GM19395 (cell line): ENCODE data around the gene PRKN.
"Not testable (repeated sequence)": the region's sequence is repeated elsewhere in the genome, so short reads cannot be mapped to it uniquely, and the experiment has no call there.

Experiments
- ATAC-seq: cut with Tn5 transposase; IDR thresholded peaks from one replicate; pipeline ENCODE4 v1.9.1; 2021; ENCODE audit warnings: mild to moderate bottlenecking, moderate library complexity; ENCODE audit not compliant: unreplicated experiment

PRKN gene

DNA sequence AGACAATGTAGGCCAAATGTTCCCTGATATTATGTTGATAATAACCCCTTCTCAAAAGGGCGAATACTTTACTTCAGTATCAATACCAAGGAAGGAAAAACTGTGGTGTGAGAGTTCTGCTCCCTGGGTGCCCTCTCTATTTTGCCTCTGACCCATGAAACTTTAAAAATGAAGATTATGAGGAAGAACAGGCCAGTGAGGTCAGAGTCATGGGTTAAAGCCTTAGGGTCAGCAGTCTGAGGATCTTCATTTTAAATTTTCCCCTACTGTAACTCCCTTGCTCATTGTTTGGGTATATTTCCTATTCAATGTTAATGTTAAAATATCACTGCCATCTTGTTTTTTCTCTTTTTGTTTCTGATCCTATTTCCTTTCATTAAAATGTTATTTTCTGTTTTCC lies 47.9 kb downstream of the PRKN start:
- no peak for ATAC-seq

DNA sequence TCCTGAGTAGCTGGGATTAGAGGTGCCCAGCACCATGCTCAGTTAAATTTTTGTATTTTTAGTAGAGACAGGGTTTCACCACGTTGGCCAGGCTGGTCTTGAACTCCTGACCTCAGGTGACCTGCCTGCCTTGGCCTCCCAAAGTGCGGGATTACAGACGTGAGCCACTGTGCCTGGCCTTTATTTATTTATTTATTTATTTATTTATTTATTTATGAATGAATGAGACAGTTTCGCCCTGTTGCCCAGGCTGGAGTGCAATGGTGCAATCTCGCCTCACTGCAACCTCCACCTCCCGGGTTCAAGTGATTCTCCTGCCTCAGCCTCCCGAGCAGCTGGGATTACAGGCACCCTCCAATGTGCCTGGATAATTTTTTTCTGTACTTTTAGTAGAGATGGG lies 48.7 kb downstream of the PRKN start:
- ATAC-seq: not testable (repeated sequence)

DNA sequence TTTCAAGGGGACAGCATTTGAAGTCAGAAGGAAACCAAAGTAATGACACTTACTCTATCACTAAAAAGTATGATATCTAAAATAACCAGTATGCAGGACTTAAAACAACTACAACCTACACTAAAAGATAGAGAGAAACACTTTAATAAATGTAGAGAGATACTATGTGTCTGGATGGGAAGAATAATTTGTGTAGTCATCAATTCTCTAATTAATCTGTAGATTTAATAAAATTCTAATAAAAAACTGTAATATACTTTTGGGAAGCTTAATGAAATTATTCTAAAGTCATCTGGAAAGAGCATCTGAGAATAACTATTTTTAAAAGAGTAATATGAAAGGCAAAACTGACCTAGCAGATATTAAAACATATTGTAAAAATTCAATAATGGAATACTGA lies 52.1 kb downstream of the PRKN start:
- ATAC-seq: no peak

DNA sequence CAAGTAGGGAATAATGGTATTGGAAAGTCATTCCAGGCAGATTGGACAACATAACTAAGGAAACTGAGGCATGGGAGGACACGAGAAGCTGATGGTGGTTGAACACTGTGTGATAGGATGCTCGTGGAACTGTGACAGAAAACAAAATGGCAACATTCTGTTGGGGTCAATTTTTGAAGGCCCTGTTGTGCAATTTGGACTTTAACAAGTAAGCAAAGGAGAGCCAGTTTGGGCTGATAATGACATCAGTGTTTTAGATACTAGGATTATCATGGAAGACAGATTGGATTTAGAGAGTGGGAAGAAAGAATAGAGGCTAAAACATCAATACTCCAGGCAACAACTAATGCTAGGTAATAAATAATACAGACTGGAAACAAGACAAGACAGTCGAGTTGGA lies 53.1 kb downstream of the PRKN start:
- ATAC-seq: no peak

DNA sequence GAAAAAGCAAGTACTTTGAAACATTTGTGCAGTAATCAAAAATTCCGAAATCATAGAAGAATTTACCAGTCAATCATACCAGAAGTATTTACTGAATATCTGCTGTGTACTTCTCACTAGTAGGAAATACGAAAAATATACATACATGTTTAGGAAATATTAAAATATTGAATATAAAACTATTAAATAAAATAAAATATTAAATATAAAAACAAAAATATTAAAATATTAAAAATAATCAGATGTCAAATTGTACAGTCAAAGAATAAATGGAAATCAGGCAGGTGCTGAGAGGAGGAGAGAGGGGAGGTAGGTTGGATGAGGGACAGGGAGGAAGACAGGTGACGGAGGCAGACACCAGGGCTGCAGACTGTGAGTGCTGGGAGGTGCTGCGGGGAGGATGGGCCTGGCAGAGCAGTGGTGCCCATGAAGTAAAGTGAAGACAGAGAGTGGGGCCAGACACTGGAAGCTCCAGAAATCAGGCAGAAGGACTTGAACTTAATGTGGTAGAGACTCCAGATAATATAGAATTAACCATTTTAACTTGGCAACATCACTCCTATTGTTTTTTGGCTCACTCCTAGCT lies 55.9 kb downstream of the PRKN start:
- ATAC-seq: no peak

DNA sequence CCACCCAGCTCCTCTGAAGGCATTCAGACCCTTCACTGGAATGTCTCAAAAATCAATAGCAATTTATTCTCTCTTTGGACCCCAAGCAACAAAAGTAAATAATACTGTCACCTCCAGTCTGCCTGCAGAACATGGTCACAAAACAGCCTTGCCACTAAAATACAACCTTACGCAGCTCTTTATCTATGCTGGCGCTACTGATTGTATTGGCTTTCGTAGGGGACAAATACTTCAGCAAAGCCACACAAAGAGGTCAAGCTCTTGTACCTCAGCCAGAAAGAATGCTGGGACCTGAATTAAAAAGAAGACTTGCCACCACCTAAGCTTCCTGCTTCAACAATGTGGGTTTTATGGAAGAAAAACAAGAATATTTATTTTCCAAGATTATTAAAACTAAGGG lies 57.2 kb downstream of the PRKN start:
- ATAC-seq: no peak

DNA sequence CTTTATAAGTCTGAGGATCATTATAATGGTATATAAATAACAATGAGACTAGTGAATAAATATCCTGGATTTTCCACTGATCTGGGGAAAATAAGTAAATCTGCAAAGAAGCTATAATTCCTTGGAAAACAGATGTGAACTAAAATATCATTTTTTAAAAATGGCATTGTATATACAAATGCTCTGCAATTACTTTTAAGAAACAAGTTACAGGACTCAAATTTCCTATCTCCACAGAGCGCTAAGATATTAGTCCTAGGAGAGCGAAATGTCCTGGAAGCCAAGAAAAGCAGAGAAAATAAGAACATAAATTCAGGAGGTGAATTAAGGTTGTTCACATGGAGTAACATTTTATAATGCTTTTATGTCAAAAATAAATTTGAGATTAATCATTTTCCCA lies 61.3 kb downstream of the PRKN start:
- no peak for ATAC-seq

DNA sequence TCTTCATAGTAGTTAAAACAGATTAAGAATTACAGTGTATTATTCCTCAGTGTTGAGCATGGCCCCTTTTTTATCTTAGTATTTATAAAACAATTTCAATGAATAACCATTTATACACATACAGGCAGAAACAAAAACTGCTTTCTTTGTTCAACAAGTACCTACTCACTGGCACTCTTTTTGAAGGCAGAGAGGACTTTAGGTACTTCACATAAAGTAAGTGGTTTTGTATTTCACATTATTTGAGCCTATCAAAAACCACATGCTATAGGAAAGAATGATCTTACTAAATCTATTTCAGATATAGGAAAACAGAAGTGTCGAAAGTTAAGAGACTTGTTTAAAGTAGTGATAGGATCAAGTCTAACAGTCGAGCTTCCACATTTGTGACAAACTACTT lies 73.8 kb downstream of the PRKN start:
- no peak for ATAC-seq

DNA sequence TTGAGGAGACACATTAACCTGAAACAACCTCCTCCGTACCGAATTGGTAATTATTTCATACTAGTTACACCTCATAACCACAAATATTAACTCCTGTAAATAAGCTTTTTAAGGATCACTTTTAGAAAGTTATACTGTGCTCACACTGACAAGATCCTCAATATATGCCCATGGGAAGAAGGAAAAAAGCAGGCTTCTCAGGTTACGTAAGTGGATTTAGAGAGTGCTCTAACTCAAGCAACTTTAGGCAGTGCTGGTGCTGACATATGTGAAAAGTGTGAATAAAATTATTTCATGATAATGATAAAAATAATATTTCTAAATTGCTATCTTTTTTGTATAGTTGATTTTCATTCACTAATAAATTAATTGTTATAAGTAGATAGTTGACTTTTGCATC lies 76.1 kb downstream of the PRKN start:
- no peak for ATAC-seq

DNA sequence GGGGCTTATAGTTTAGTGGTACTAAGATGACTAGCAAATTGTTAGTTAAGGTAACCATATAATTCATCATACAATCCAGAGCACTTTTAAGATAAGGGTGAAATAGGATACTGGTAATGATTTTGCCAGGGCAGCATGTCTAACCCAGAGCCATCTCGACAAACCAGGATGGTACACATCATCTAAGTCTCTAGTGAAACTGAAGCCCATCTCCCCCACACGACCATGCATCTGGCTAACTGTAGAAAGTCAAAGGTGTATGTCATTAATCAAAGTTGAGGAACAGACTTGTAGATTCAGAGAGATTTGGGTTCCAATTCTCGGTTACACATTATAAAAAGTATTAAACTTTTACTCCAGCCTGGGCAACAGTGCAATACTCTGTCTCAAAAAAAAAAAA lies 78.3 kb downstream of the PRKN start:
- ATAC-seq: no peak

DNA sequence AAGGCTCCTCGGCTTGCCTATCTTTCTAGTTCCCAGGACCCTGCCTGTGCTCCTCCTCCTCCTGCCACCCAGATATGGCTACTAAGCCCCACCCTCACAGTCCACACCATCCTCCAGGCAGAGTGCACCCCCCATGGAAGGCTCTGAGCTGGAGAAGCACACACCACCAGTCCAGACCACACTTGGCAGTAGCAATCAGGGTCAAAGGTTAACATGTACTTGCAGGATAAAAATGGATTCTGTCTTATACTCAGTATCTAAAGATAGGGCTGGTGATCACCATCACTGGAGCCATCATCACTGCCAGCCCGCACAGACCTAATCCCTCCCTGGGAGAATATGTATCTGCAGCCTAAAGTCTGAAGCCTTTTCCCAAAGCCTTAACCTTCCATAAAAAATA lies 83.4 kb downstream of the PRKN start:
- no peak for ATAC-seq

DNA sequence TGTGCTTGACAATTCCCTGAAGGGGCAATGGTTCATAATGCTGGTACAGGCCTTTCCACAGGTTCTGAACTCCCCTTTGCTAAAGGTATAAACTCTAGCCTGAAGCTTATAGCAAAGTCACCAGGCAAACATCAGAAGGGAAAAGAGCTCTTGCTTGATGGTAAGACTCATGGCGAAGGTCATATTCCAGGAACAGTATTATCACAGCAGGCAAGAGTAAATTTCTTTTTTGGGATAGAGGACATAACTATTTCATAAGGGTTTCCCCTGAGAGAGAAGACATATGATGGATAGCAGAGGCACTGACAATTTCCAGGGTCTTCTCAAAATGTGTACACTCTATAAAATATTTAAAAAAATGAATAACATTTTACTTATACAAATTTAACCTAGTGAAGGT lies 86.8 kb downstream of the PRKN start:
- no peak for ATAC-seq

DNA sequence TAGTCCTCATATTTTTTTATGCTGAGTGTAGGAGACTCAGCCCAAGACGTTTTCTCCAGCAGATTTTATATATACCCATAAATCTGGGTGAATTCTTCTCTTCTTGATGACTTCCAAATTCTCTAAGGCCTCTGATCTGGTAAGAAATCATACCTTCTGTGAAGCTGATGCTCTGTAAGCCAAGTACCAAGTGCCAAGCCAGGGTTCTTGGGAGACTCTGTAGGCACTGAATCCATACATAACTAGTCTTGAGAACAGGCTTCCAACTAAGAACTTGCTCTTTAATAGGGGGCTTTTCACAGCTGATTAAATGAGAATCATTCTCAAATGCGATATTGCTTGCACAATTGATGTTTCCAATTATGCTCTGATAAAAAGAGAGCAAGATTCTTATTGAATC lies 87.6 kb downstream of the PRKN start:
- no peak for ATAC-seq

DNA sequence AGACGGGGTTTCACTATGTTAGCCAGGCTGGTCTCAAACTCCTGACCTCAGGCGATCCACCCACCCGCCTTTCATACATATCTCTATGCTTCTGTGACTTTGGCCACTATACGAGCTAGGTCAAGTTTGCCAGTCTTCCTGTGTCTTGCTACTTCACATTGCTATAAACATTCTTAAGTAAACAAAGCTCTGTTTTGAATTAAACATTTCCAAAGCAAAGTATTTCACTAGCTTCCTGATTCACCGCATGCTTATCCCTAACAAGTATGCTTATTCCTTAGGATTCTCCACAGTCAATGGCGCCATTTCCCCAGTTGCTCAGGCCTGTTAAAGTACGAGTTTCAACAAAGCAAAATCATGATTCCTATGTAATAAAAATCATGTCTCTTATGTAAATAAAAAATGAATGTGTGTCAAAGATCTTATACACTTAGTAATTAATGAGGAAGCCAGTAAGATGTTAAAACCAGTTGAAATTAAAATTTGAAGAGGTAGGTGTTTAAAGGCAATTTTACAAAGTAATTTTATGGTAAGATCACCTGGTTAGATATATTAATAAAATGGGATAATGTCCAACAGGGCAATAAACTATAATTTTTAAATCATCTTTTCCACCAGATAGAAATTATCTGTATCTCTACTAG lies 88.5 kb downstream of the PRKN start:
- ATAC-seq: no peak

DNA sequence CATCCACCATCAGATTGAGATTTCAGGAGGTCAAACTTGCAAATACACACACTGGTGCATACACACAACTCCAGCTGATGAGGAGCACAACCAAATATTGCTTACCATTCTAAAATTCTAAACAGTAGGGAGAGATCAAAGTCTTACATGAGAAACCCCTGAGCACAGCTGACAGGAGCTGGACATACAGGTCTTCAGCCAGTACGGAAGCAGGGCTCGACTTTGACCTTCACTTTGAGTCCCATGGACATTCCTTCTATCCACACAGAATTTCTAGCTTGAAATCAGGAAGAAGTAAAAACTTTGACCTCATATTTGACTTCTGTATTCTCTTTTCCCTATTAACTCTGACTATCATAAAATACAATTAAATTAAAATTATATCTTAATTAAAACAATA lies 90.2 kb downstream of the PRKN start:
- ATAC-seq: no peak

DNA sequence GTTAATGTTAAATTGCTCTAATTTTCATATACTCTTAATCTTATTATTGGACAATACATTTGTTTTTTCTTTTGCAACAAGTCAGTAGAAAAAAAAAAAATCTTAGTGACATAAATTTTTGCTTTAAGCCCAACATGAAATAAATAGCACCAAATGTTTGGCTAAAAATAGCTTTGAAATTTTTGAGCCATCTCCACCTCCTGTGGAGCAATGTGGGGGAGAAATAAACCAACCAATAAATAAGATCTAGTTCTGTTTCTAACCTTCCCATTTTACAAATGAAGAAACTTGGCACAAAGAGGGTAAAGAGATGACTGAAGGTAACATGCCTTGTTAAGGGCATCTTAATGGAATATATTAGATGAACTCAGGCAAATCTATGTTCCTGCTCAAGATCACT lies 91.4 kb downstream of the PRKN start:
- no peak for ATAC-seq

DNA sequence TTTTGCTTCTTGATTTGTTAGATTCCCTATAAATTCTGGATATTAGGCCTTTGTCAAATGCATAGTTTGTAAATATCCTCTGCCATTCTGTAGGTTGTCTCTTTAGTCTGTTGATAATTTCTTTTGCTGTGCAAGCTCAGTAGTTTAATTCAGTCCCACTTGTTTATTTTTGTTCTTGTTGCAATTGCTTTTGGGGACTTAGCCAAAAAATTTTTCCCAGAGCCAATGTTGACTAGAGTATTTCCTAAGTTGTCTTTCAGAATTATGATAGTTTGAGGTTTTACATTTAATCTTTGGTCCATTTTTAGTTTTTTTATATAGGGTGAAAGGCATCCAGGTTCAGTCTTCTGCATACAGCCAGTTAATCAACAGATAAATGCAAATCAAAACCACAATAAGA lies 96.0 kb downstream of the PRKN start:
- no peak for ATAC-seq

DNA sequence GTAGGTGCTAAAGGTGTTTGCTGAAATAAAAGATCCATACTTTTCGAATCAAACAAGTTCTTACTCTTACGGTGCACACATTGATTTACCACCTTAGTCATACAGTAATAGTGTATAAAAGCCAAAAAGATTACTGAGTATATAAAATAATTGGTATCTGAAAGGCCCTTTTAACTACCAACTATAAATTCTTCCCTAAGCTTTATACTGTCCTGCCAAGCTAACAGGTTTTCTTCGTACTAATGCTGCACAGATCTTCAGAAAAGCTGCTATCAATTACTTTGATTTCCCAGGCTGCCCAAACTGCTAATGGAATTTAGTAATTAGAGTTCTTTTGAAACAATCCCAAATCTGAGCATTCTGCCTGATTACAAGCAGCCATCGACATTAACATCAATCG lies 97.5 kb downstream of the PRKN start:
- no peak for ATAC-seq

DNA sequence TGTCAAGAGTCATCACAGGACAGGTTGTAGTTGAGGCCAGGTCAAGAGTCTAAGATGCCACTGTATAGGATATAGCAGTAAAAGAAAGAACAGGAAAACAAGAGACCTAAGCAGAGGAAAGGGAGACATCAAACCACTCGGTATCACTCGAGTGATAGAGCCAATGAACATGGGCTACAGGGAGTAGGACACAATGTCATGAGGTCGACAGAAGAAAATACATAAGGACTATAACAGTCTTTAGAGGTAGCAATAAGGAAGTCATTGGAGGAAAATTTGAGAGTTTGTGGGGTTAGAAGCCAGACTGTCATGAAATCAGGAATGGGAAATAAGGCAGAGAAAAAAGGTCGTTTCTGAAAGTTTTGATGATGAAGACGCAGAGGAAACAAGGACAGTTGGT lies 99.7 kb downstream of the PRKN start:
- no peak for ATAC-seq

DNA sequence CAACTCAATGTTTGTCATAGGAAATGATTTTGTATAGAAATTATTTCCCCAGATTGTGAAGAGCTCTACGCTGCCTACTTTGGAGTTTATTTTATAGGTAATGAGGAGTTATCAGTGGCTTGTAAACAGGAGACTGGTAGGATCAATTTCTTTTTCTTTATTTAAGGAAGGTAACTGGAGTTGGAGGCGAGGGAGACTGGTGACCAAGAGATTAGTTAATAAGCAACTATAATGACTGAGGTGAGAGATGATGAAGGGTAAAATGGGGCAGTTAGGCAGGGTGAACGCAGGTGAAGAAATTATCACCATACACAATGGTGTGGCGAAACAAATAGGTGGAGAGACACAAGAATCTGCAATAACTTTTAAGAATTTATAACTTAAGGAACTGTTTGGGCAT lies 100.2 kb downstream of the PRKN start:
- ATAC-seq: no peak

DNA sequence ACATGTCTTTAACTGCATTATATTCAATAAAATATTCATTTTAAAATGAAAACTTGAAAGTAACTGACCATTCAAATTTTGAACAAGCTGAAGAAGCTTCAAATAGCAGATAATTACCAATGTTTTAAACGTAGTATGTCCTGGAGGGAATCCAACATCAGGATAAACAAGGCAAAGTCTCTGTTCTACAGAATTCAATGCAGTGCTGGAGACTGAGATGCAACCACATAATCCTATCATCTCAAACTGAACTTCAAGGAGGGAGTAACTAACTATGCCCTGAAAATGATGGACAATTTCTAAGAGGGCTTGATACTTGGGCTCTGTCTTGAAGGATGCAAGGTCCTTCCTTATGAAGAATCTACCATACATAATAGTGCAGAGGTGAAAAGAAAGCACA lies 100.7 kb downstream of the PRKN start:
- ATAC-seq: no peak

DNA sequence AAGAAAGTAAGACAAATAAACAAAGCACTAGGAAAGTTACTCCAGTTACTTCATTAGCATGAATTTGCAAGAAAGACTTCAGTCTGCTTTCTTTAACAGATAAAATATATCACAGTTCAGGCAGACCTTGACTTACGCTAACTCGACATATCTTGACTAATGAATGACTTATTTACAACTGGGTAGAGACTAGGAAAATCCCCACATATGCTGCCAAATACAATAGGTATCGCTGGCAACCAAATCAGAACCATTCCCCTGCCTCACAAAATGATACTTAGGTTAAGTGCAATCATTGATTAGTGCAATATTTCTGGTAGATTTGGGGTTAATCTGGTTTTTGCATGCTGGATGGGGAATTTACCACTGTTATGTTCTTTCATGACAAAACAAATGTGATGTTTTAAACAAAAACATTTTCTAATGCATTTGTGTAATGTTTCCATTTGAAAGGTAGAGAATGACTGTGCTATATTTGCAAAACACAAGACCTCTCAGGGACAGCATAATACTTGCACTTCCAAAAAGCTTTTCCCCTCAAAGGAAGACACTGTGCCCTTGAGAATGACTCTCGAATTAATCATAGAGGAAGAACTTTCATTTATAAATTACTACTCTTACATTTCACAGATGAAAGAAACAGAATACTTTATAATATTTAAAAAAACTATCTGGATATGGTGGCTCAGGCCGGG lies 101.6 kb downstream of the PRKN start:
- ATAC-seq: no peak

DNA sequence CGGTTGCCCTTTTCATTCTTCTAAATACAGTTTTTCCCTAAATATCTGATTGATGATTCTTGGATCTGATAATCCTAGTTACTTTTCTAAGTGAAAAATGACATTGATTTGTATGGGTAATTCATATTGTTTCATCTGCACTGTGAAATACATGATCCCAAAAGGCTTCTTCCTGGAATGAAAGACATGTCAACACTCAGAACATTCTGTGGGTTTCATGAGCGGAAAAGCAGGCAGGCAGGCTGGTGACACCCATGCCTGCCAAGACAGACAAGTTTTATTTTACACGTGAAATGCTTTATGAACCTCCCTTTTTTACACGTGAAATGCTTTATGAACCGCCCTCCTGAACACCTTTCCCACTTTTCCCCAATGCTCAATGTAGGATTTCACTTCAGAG lies 105.0 kb downstream of the PRKN start:
- ATAC-seq: no peak
